IPS DF 4.7 (cell line): Measurements from ENCODE around the gene VCPKMT.
"Not testable (repeated sequence)": the region's sequence is repeated elsewhere in the genome, so short reads cannot be mapped to it uniquely, and the experiment has no call there.

Experiments used
- DNase-seq: peaks from one replicate; pipeline ENCODE4 v3.0.0-alpha.2; 2013; ENCODE audit warnings: low spot score; ENCODE audit errors: extremely low read depth

The VCPKMT gene

DNA sequence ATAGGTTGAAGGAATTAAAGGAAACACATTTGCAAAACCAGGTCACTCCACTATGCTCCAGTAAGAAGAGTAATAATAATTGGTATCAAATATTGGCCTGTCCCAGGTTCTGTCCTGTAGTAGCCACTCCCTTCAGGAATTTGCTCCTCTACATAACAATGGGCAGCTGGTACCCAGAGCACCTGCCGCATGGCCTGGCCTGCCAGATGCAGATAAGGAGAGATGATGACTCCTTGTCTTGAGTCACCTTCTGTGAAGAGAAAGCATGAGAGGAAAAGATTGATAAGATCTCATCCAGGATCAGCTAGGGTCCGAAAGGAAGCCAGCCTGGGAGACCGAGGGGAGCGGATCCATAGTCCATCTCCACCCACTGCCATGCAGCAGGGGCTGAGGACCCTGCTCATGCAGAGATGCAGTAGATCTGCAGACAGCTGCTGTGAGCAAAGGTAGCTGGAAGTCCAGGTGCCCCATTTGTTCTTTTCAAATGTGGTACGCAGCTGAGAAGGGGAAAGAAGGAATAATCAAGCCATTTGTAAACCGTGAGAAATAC is 24.3 kb downstream of the VCPKMT start:
- no peak for DNase-seq

GRCh38 chr14:50091240-50091913 is 25.0 kb downstream of the VCPKMT start:
- DNase-seq = no peak

- no peak for DNase-seq
Observed at GRCh38 chr14:50089208-50089607, 27.2 kb downstream of the VCPKMT start.

DNA sequence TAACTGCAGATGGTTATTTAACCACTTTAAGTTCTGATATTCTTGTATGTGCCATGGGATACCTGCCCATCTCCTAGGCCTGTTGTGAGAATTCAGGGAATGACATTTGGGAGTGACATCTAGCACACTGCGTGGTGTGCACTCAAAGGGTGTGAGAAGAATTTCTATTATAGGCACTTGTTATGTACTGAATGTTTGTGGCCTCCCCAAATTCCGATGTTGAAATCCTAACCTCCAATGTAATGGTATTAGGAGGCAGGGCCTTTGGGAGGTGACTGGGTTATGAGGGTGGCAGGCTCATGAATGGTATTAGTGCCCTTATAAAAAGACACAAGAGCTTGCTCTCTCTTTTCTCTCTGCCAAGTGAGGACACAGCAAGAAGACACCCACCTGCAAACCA is 27.6 kb downstream of the VCPKMT start:
- no peak for DNase-seq

GRCh38 chr14:50088117-50088515 is 28.3 kb downstream of the VCPKMT start:
- no peak for DNase-seq

GRCh38 chr14:50087341-50088116 is 28.8 kb downstream of the VCPKMT start:
- DNase-seq = no peak

GRCh38 chr14:50086321-50086711 is 30.1 kb downstream of the VCPKMT start:
- DNase-seq = no peak

DNA sequence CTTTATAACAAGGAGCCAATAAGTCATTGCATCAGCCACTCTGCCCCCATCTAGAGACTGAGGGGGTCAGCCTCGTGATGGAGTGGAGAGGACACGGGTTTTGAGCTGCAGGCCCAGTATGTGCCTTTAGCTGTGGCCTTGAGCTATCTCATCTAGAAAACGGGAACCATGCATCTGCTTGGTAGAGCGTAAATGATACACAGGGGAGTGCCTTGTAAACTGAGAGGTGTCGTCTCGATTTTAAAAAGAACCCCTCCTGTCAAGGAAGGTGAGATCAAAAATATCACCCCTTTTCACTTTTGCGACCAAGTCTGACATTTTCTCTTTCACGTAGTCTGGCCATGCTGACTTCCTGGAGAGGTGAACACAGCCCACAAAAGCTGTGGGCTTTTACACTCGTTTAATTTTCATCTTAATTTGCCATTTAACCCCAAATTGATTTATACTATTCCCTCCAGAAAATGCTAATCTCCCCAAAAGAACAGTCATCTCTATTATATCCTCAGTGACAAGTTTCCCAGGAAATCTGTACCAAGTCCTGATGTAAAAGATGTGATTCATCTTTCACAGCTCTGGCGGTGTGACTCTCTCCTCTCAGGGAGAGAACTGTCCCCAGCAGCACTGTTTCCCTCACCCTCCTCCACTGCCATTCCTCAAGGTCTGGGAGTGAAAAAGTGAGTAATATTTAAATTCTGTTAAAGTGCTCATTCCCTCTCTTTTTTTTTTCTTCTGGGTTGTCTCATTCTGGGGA is 30.6 kb downstream of the VCPKMT start:
- DNase-seq = no peak

DNA sequence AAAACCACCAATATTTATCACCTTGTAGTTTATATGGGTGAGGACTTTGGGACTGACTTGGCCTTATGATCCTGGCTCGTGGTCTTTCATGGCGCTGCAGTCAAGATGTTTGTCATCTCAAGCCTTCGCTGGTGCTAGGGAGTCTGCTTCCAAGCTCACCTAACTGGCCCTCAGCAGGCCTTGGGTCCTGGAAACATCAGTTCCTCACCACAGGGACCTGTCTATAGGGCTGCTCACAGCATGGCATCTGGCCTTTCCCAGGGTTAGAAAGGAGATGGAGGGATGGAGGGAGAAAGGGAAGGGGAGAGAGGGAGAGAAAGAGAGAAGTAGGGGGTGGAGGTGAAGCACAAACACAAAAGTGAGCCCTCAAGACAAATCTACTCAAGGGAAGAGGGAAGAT is 31.7 kb downstream of the VCPKMT start:
- DNase-seq = no peak

DNA sequence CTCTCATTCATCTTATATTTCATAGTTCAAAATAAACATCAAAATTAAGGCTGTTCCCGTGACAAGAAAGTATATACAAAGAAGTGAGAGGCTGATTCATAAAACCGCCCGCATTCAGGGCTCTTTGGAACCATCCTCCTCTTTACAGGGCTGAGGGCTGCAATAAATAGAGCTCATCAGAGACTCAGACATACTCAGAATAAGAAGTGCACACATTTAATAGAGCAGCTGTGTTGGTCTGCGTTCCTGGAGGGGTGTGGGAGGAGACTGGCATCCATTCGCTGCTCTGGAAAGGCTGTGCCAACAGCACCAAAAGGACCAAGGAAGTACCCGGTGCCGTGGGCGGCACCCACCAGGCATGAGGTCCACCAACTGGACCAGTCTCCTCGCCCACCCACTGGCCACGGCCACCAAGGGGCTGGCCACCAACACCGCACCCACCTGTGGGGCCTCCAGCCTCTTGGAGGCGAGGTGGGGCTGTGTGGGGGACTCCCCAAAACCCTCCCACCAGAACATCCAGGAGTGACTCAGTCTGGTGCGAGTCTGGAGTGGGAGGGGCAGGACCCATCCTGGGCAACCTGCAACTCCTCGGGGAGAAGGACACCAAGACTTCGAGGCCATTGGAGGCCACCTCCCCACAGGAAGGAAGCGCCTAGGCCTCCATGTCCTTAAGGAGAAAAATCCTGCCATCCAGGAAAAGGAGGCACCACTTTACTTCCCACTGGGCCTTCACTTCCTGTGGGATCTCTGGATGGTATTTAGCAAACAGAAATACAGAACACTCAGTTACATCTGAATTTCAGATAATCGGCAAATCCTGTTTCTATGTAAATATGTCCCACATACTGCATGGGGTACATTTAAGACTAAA is 32.7 kb downstream of the VCPKMT start:
- no peak for DNase-seq

GRCh38 chr14:50082784-50083466 is 33.4 kb downstream of the VCPKMT start:
- DNase-seq = no peak

DNA sequence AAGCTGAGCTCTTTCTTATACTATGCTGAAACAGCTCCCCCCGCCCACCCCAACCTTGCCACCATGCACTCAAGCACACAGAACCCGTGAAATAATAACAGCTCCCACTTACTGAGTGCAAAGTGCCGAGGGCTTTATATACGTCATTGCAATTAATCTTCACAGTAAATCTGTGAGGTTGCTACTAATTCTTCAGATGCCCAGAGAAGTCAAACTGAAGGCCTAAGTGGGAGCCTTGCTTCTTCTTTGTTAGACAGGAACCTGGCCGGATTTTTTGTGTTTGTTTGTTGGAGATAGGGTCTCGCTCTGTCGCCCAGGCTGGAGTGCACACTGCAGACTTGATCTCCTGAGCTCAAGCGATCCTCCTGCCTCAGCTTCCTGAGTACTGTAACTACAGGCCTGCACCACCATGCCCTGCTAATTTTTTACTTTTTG is 34.0 kb downstream of the VCPKMT start:
- no peak for DNase-seq

GRCh38 chr14:50079103-50079502 is 37.3 kb downstream of the VCPKMT start:
- DNase-seq = not testable (repeated sequence)

DNA sequence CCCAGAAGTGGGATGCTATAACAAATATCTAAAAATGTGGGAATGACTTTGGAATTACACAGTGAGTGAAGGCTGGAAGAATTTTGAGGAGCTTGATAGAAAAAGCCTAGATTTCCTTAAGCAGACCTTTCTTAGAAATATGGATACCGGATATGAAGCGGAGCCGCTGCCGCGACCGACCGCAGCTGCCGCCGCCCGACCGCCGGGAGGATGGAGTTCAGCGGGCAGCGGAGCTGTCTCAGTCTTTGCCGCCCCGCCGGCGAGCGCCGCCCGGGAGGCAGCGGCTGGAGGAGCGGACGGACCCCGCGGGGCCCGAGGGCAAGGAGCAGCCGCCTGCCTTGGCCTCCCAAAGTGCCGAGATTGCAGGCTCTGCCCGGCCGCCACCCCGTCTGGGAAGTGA is 42.7 kb downstream of the VCPKMT start:
- not testable (repeated sequence) for DNase-seq

GRCh38 chr14:50072395-50072794 is 44.0 kb downstream of the VCPKMT start:
- DNase-seq = no peak

- DNase-seq = no peak
Observed at GRCh38 chr14:50070840-50071548, 45.4 kb downstream of the VCPKMT start.

DNA sequence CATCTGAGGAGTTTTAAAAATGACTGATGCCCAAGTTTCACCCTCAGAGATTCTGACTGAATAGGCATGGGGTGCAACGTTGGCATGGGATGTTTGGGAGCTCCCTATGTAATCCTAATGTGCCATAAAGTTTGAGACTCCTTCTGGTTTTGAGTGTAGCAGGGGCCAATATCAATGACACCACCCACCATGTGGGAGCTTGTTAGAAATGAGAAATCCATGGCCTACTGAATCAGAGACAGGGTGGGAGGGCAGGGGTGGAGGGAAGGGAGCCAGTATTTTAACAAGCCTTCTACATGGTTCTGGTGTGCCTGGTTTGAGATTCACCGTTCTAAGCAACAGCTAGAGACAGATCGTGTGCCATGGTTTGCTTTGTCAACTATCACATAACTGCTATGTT is 46.1 kb downstream of the VCPKMT start:
- no peak for DNase-seq

- DNase-seq = no peak
Observed at GRCh38 chr14:50069325-50069724, 47.0 kb downstream of the VCPKMT start.

- no peak for DNase-seq
Observed at GRCh38 chr14:50068496-50068895, 47.9 kb downstream of the VCPKMT start.
